Keratinocyte (primary cell): Measurements from ENCODE around the gene LBHD1. TPM values are rescaled to one million over a fixed set of nuclear protein-coding genes. Genes with fewer than 3 reads are reported as not detected.
"Not testable (repeated sequence)": the region's sequence is repeated elsewhere in the genome, so short reads cannot be mapped to it uniquely, and the experiment has no call there.

Experiments
- DNase-seq: peaks from one replicate; pipeline ENCODE4 v3.0.0-alpha.2; 2011; ENCODE audit warnings: low read depth, missing footprints, low spot score
- FAIRE-seq: peaks from 2 replicates; lab custom pipeline; 2011; peaks lifted over from hg19 to GRCh38; lab: Jason Lieb, UNC
- H2AFZ ChIP-seq: 2 replicates; pipeline ENCODE4 v1.6.0; 2012; ENCODE audit warnings: low read length, control low read depth, inconsistent platforms; ENCODE audit not compliant: control insufficient read depth
- H3K27ac ChIP-seq: 2 replicates; pipeline ENCODE4 v1.5.1; 2011; ENCODE audit warnings: low read length; ENCODE audit not compliant: control insufficient read depth, insufficient read depth
- H3K27me3 ChIP-seq: 3 replicates; pipeline ENCODE4 v1.6.0; 2011; ENCODE audit warnings: low read length; ENCODE audit not compliant: control insufficient read depth, insufficient read depth; ENCODE audit errors: extremely low read depth
- H3K36me3 ChIP-seq, 2 experiments: 2 replicates in 1 of 2; 3 replicates in 1 of 2; pipeline ENCODE4 v1.5.1; 2011; ENCODE audit warnings: low read length in 2 of 2, mild to moderate bottlenecking in 1 of 2; ENCODE audit not compliant: control insufficient read depth in 2 of 2, insufficient read depth in 2 of 2; ENCODE audit errors: extremely low read depth in 1 of 2
- H3K4me1 ChIP-seq: 3 replicates; pipeline ENCODE4 v1.5.1; 2011; ENCODE audit warnings: low read length; ENCODE audit not compliant: control insufficient read depth, insufficient read depth; ENCODE audit errors: extremely low read depth
- H3K4me2 ChIP-seq: 3 replicates; pipeline ENCODE4 v1.6.0; 2011; ENCODE audit warnings: low read depth, low read length; ENCODE audit not compliant: control insufficient read depth, insufficient read depth; ENCODE audit errors: extremely low read depth
- H3K4me3 ChIP-seq, 3 experiments: fragments of 200-600 bp in 1 of 3; sonication (generic) in 1 of 3; 2 replicates in 2 of 3; 3 replicates in 1 of 3; pipeline ENCODE4 v1.5.1; 2011 to 2016; ENCODE audit warnings: low read length in 3 of 3, mild to moderate bottlenecking in 3 of 3, control low read depth in 2 of 3, inconsistent platforms in 1 of 3, low read depth in 1 of 3, mixed read lengths in 1 of 3, mixed run types in 1 of 3, moderate library complexity in 1 of 3; ENCODE audit not compliant: control insufficient read depth in 2 of 3, insufficient read depth in 2 of 3; ENCODE audit errors: extremely low read depth in 1 of 3
- H3K79me2 ChIP-seq: 2 replicates; pipeline ENCODE4 v1.6.0; 2012; ENCODE audit warnings: low read length; ENCODE audit not compliant: control insufficient read depth, insufficient read depth
- H3K9ac ChIP-seq: 3 replicates; pipeline ENCODE4 v1.6.0; 2011; ENCODE audit warnings: low read length; ENCODE audit not compliant: control insufficient read depth, insufficient read depth; ENCODE audit errors: extremely low read depth
- H3K9me1 ChIP-seq: 3 replicates; pipeline ENCODE4 v1.6.0; 2011; ENCODE audit warnings: low read length; ENCODE audit not compliant: control insufficient read depth, insufficient read depth; ENCODE audit errors: extremely low read depth
- H3K9me3 ChIP-seq: 2 replicates; pipeline ENCODE4 v1.5.1; 2012; ENCODE audit warnings: low read depth, low read length; ENCODE audit not compliant: control insufficient read depth
- H4K20me1 ChIP-seq: 3 replicates; pipeline ENCODE4 v1.6.0; 2011; ENCODE audit warnings: low read length; ENCODE audit not compliant: control insufficient read depth, insufficient read depth; ENCODE audit errors: extremely low read depth
- CTCF ChIP-seq, 3 experiments: IDR thresholded peaks in 1 of 3; conservative IDR thresholded peaks in 1 of 3; optimal IDR thresholded peaks in 1 of 3; 2 replicates in 2 of 3; 3 replicates in 1 of 3; pipeline versions ENCODE3 to v1.5.1; 2011; ENCODE audit warnings: low read length in 3 of 3, mild to moderate bottlenecking in 3 of 3, moderate library complexity in 2 of 3, control low read depth in 1 of 3, inconsistent platforms in 1 of 3; ENCODE audit not compliant: insufficient read depth in 2 of 3; ENCODE audit errors: extremely low read depth in 1 of 3
- EZH2 ChIP-seq: IDR thresholded peaks from one replicate; pipeline ENCODE4 v1.6.1; 2012; ENCODE audit warnings: inconsistent platforms, mild to moderate bottlenecking, low read length, moderate library complexity
- dilution Hi-C: fragments of 300-500 bp; cut with MboI; formaldehyde crosslinking; loops from one replicate; pipeline ENCODE4 v1.7.0; 2020; ENCODE audit warnings: low sequenced_read_pairs; ENCODE audit not compliant: extremely low pct_ligation_motif_present
- polyA plus RNA-seq, 5 experiments: library from polyadenylated mRNA; depleted of rRNA in 3 of 5; stranded (reverse) in 3 of 5; stranded (forward) in 1 of 5; unstranded in 1 of 5; fragments of >200 nt; gene quantifications; 1 replicate in 1 of 5; 2 replicates in 3 of 5; 3 replicates in 1 of 5; pipeline versions ENCODE4 v1.2.1 to v1.2.3, GENCODE V29; 2011 to 2012; ENCODE audit warnings: missing spikeins in 2 of 5, low read depth in 1 of 5, low replicate concordance in 1 of 5

The LBHD1 gene
- polyA plus RNA-seq, 1 donor (not counting 4 experiments of a cell fraction or from before 2014, with no cell fraction given) = 4.9 TPM

DNA sequence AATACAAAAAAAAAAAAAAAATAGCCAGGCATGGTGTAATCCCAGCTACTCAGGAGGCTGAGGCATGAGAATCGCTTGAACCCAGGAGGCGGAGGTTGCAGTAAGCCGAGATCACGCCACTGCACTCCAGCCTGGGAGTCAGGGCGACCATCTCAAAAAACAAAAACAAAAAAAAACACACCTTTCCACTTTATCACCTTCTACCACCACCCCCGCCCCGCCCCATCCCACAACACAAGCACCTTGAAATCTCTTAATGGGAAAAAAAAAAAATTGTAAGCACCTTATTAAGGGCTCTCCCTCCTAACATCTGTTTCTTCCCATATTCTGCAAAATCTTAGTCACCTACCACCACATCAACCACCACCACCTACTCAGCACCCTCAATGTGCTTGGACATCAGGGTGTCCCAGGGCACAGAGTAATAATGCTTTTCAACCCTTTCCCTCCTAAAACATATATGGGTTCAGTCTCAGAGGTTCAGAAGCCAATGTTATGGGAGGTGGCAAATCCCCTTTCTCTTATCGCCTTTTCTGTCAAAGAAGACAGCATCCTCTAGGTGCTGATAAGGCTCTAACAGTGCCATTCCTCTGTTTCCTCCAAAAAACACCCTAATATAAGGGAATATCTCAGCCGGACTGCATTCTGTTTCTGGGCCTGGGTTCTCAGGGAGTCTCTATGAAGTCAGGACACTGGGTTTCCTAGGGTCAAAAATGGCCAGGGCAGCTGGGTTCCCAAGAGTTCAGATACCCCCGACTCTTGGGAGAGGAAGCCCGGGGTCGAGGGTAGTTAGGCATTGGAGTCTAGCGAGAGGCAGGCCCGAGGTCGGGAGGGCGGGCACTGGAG is 19.7 kb downstream of the LBHD1 start:
- peak overlapping the region; percentile 75 to 94 (median 92) for H3K4me3 ChIP-seq
- H3K9me1 ChIP-seq = no peaks in the 10 kb centered on the region
- H3K9ac ChIP-seq = peak overlapping the region; percentile 98
- H3K36me3 ChIP-seq = peaks cover 12 to 15% of the 10 kb centered on the region in 2 experiments
- H3K4me1 ChIP-seq = peaks cover 6% of the 10 kb centered on the region
- no peaks in the 10 kb centered on the region for H4K20me1 ChIP-seq
- FAIRE-seq = no peak
- dilution Hi-C loops = no loop called here
- TF ChIP-seq CTCF (optimal IDR thresholded peaks at IDR 0.05 in 1 of 3, IDR thresholded peaks at IDR 0.05 in 1 of 3, conservative IDR thresholded peaks at IDR 0.05 in 1 of 3; ENCODE audit: extremely low read depth in 1 of 3, insufficient read depth in 2 of 3, low read length in 3 of 3) = no peak
- TF ChIP-seq EZH2 = no peak
- peak overlapping the region; percentile 92 for H3K27ac ChIP-seq
- H3K27me3 ChIP-seq = no peaks in the 10 kb centered on the region
- DNase-seq = no peak
- no peaks in the 10 kb centered on the region for H3K9me3 ChIP-seq
- H2AFZ ChIP-seq = peak overlapping the region; percentile 19
- peak overlapping the region; percentile 77 for H3K4me2 ChIP-seq
- H3K79me2 ChIP-seq = peaks cover 30% of the 10 kb centered on the region

- H3K27me3 ChIP-seq, H2AFZ ChIP-seq, H3K9ac ChIP-seq, dilution Hi-C loops, H3K4me2 ChIP-seq, H3K4me3 ChIP-seq, DNase-seq, H3K9me1 ChIP-seq, H3K9me3 ChIP-seq, H3K27ac ChIP-seq, FAIRE-seq, H4K20me1 ChIP-seq: not testable (repeated sequence)
- peaks cover 12 to 15% of the 10 kb centered on the region in 2 experiments for H3K36me3 ChIP-seq
- H3K4me1 ChIP-seq = peaks cover 16% of the 10 kb centered on the region
- H3K79me2 ChIP-seq = peaks cover 40% of the 10 kb centered on the region
These were observed 21.8 kb downstream of the LBHD1 start for GRCh38 chr11:62650283-62650682.
